ENCODE data around the gene TGFBR3.

GRCh38 chr1:91650764-91651163 is 235.2 kb downstream of the TGFBR3 start:
- TF ChIP-seq POLR2AphosphoS5 (IDR thresholded peaks at IDR 0.05; ENCODE audit: low read depth, low read length) (no peak), POLR2A (IDR thresholded peaks at IDR 0.05; ENCODE audit: low read depth, low read length) (no peak)
